Spleen (tissue), 11 donors: ENCODE data around the gene CAMK1D. TPM values are rescaled to one million over a fixed set of nuclear protein-coding genes. Genes with fewer than 3 reads are reported as not detected.
"Not testable (repeated sequence)": the region's sequence is repeated elsewhere in the genome, so short reads cannot be mapped to it uniquely, and the experiment has no call there.

Experiments
- DNase-seq: peaks from one replicate; pipeline ENCODE4 v3.0.0-alpha.2; 2020
- H3K27ac ChIP-seq, 8 donors: fragments of 200-600 bp; sonication (generic) in 7 of 8; 1 replicate in 4 of 8; 2 replicates in 4 of 8; pipeline versions ENCODE4 v1.5.0 to v1.8.0; 2016 to 2021; ENCODE audit warnings: inconsistent platforms in 4 of 8, mild to moderate bottlenecking in 4 of 8, moderate library complexity in 1 of 8
- H3K27me3 ChIP-seq, 7 donors: fragments of 200-600 bp; sonication (generic) in 6 of 7; replicated peaks in 1 of 7; 1 replicate in 4 of 7; 2 replicates in 3 of 7; pipeline versions ENCODE4 v1.5.0 to v1.8.0; 2016 to 2021; ENCODE audit warnings: inconsistent platforms in 3 of 7, mild to moderate bottlenecking in 1 of 7
- H3K36me3 ChIP-seq, 6 donors: fragments of 200-600 bp; sonication (generic) in 5 of 6; 1 replicate in 4 of 6; 2 replicates in 2 of 6; pipeline versions ENCODE4 v1.5.0 to v1.8.0; 2016 to 2021; ENCODE audit warnings: inconsistent platforms in 2 of 6
- H3K4me1 ChIP-seq, 6 donors: fragments of 200-600 bp; sonication (generic) in 5 of 6; 1 replicate in 3 of 6; 2 replicates in 3 of 6; pipeline versions ENCODE4 v1.5.0 to v1.8.0; 2016 to 2021; ENCODE audit warnings: inconsistent platforms in 3 of 6
- H3K4me3 ChIP-seq, 8 donors: fragments of 200-600 bp; sonication (generic) in 7 of 8; 1 replicate in 4 of 8; 2 replicates in 4 of 8; pipeline versions ENCODE4 v1.5.0 to v1.8.0; 2016 to 2021; ENCODE audit warnings: inconsistent platforms in 4 of 8, mild to moderate bottlenecking in 4 of 8, moderate library complexity in 2 of 8
- H3K9me3 ChIP-seq, 8 donors: fragments of 200-600 bp; sonication (generic) in 7 of 8; 1 replicate in 4 of 8; 2 replicates in 4 of 8; pipeline versions ENCODE4 v1.5.0 to v1.8.0; 2016 to 2021; ENCODE audit warnings: inconsistent platforms in 4 of 8
- CTCF ChIP-seq, 11 experiments: fragments of 200-600 bp in 7 of 11; fragments of 450-650 bp in 4 of 11; sonication (generic) in 4 of 11; IDR thresholded peaks in 8 of 11; conservative IDR thresholded peaks in 3 of 11; 1 replicate in 7 of 11; 2 replicates in 4 of 11; pipeline versions ENCODE4 v1.4.0 to v1.8.0; 2016 to 2021; ENCODE audit warnings: antibody characterized with exemption in 11 of 11, inconsistent platforms in 4 of 11, mild to moderate bottlenecking in 1 of 11
- POLR2A ChIP-seq, 3 donors: fragments of 450-650 bp; IDR thresholded peaks; one replicate each; pipeline ENCODE4 v1.5.1; 2017; ENCODE audit warnings: antibody characterized with exemption in 3 of 3, mild to moderate bottlenecking in 1 of 3
- POLR2AphosphoS5 ChIP-seq, 3 donors: sonication (generic); formaldehyde crosslinking; IDR thresholded peaks; one replicate each; pipeline ENCODE4 v1.5.1; 2017; ENCODE audit warnings: antibody characterized with exemption in 3 of 3
- whole genome bisulfite sequencing, 5 donors: extraction: QIAGEN DNeasy Blood & Tissue Kit in 3 of 5; methylation state at CpG; one replicate each; pipeline versions ENCODE4 v1.1.5 to v1.1.7; 2013 to 2018; 5-methylcytosine and 5-hydroxymethylcytosine counted together
- intact Hi-C: fragments of 100-400 bp; cut with DNase I; formaldehyde crosslinking; loops from one replicate; pipeline ENCODE4 v1.15.0; 2023; ENCODE audit warnings: low total_unique reads
- polyA plus RNA-seq, 3 donors: library from polyadenylated mRNA; stranded (reverse); fragments of 200-250 nt; gene quantifications; one replicate each; pipeline ENCODE4 v1.2.1, GENCODE V29; 2013
- total RNA-seq, 7 donors: library from RNA; depleted of rRNA in 3 of 7; stranded (reverse); fragments of >200 nt in 3 of 7; fragmentation: NEBNext Ultra II Directional in 4 of 7; extraction: Animal tissue kit (Norgen Biotek cat#: 25700) in 4 of 7; gene quantifications; one replicate each; pipeline versions ENCODE4 v1.1.0 to v1.2.1, GENCODE V29; 2016 to 2021
- donor health status: healthy with polysubstance abuse.
- donor health status: DM: no; HTN: no; CAD: no; lungs with moderate emphysema.
- donor health status: DM: no; HTN: no; CAD: no.
- donor health status: Bipolar disorder and iron deficiency.
- donor health status: healthy.
- donor health status: DM: no; HTN: no; CAD: no.
- donor health status: DM: yes; HTN: yes; CAD: no.

CAMK1D gene
- total and polyA plus RNA-seq, 10 donors: 6.8 to 34.5 (median 20.0) TPM

GRCh38 chr10:12332572-12333379 is 16.6 kb upstream of the CAMK1D start:
- no peak overlapping the region for H3K4me3 ChIP-seq
- DNase-seq: no peak
- intact Hi-C loops: no loop called here
- H3K36me3 ChIP-seq: no peaks in the 10 kb centered on the region
- H3K4me1 ChIP-seq: peaks cover 0 to 31% (median 12%) of the 10 kb centered on the region in 6 donors
- H3K27ac ChIP-seq: peak overlapping the region in 1 of 8 donors; percentile 33
- 79 to 88% (median 83%) methylated on average over 11 of the region's 11 CpGs for WGBS, 5 donors
- H3K27me3 ChIP-seq: no peaks in the 10 kb centered on the region
- TF ChIP-seq CTCF (IDR thresholded peaks at IDR 0.05 in 8 of 11, conservative IDR thresholded peaks at IDR 0.05 in 3 of 11) (no peak), POLR2AphosphoS5 (IDR thresholded peaks at IDR 0.05) (no peak), POLR2A (IDR thresholded peaks at IDR 0.05) (no peak)
- no peaks in the 10 kb centered on the region for H3K9me3 ChIP-seq

DNA sequence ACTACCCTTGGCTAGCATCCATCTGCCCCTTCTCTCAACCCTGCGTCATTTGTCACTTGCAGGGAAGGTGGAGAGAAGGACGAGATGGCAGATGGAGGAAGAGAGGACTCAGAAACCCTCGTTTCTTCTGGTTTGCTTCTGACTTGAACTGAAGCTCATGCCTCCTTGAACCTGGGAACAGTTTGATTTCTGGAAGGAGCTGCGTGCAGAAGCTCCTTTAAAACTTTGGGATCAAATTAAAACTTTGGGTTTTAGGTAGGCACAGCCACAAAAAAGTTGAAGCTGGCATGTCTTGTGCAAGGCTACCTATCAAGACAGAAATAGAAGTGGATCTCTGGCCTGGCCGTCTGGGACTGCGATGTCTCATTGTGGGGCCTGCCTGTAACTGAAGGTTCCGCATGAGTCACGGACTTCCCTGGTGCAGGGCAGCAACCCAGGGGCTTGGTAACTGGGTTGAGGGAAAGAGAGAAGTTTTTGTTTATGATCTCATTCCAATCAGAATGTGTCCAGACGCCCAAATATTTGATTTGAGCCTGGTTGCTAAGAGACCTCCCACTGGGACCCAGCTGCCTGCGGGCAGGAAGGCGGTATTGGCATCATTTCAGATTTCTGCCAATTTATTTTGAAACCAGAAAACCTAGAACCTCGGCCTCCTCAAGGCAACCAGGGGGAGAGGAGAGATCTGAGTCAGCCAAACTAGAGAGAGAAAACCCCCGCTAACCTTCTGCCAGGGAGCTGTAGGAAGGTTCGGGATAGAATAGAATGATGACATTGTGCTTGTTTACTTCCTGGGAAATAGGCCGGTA is 15.8 kb upstream of the CAMK1D start:
- 27 to 42% (median 30%) methylated on average over 15 of the region's 15 CpGs for WGBS, 5 donors
- Histone ChIP-seq H3K4me3 (no peak overlapping the region), H3K9me3 (no peaks in the 10 kb centered on the region), H3K27ac (peak overlapping the region in 1 of 8 donors; percentile 33), H3K27me3 (no peaks in the 10 kb centered on the region), H3K36me3 (no peaks in the 10 kb centered on the region), H3K4me1 (peaks cover 0 to 35% (median 12%) of the 10 kb centered on the region in 6 donors)
- peak; percentile 81 for DNase-seq
- TF ChIP-seq POLR2AphosphoS5 (IDR thresholded peaks at IDR 0.05): peak in 1 of 3 donors; percentile 16
- TF ChIP-seq CTCF (IDR thresholded peaks at IDR 0.05 in 8 of 11, conservative IDR thresholded peaks at IDR 0.05 in 3 of 11): no peak
- intact Hi-C loops: no loop called here

- TF ChIP-seq POLR2AphosphoS5 (IDR thresholded peaks at IDR 0.05) (no peak), POLR2A (IDR thresholded peaks at IDR 0.05) (no peak), CTCF (IDR thresholded peaks at IDR 0.05 in 8 of 11, conservative IDR thresholded peaks at IDR 0.05 in 3 of 11) (no peak)
- intact Hi-C loops: no loop called here
- WGBS, 5 donors: 77 to 92% (median 83%) methylated on average over 6 of the region's 6 CpGs
- no peaks in the 10 kb centered on the region for H3K9me3 ChIP-seq
- H3K4me3 ChIP-seq: no peak overlapping the region
- H3K36me3 ChIP-seq: no peaks in the 10 kb centered on the region
- H3K4me1 ChIP-seq: peaks cover 0 to 35% (median 12%) of the 10 kb centered on the region in 6 donors
- DNase-seq: no peak
- peak overlapping the region in 1 of 8 donors; percentile 28 for H3K27ac ChIP-seq
- no peaks in the 10 kb centered on the region for H3K27me3 ChIP-seq
Observed at GRCh38 chr10:12334186-12334530, 15.2 kb upstream of the CAMK1D start.

- intact Hi-C loops, H3K27me3 ChIP-seq, H3K36me3 ChIP-seq, H3K9me3 ChIP-seq, H3K27ac ChIP-seq, H3K4me3 ChIP-seq, DNase-seq: not testable (repeated sequence)
- H3K4me1 ChIP-seq: peaks cover 0 to 42% (median 14%) of the 10 kb centered on the region in 6 donors
- WGBS, 5 donors: 68 to 74% (median 72%) methylated on average over 4 of the region's 4 CpGs
Observed at GRCh38 chr10:12335169-12335568, 14.2 kb upstream of the CAMK1D start.
